Mucosa of stomach (tissue), 1 donor: ENCODE data around the gene FAS.
"Not testable (repeated sequence)": the region's sequence is repeated elsewhere in the genome, so short reads cannot be mapped to it uniquely, and the experiment has no call there.

Experiments used
- H3K27me3 ChIP-seq: one replicate; pipeline ENCODE4 v1.7.0; 2013; ENCODE audit warnings: mild to moderate bottlenecking, low read length; ENCODE audit not compliant: control insufficient read depth, insufficient read depth
- H3K36me3 ChIP-seq: one replicate; pipeline ENCODE4 v1.7.0; 2013; ENCODE audit warnings: low read length; ENCODE audit not compliant: control insufficient read depth, insufficient read depth
- H3K4me1 ChIP-seq: one replicate; pipeline ENCODE4 v1.7.0; 2013; ENCODE audit warnings: mild to moderate bottlenecking, low read length; ENCODE audit not compliant: control insufficient read depth, insufficient read depth
- H3K4me3 ChIP-seq: one replicate; pipeline ENCODE4 v1.7.0; 2013; ENCODE audit warnings: low read length
- H3K9ac ChIP-seq: one replicate; pipeline ENCODE4 v1.7.0; 2013; ENCODE audit warnings: mild to moderate bottlenecking, low read length, moderate library complexity
- H3K9me3 ChIP-seq: one replicate; pipeline ENCODE4 v1.7.0; 2013; ENCODE audit warnings: mild to moderate bottlenecking, low read length, moderate library complexity; ENCODE audit not compliant: control insufficient read depth
- donor health status: Pancreatic carcinoma.

FAS gene

GRCh38 chr10:88999625-89000024 is 9.0 kb downstream of the FAS start:
- Histone ChIP-seq H3K9me3 (no peaks in the 10 kb centered on the region), H3K27me3 (no peaks in the 10 kb centered on the region), H3K4me3 (no peak overlapping the region), H3K36me3 (no peaks in the 10 kb centered on the region), H3K9ac (no peak overlapping the region), H3K4me1 (peaks cover 9% of the 10 kb centered on the region)

- Histone ChIP-seq H3K9me3 (no peaks in the 10 kb centered on the region), H3K36me3 (no peaks in the 10 kb centered on the region), H3K4me3 (no peak overlapping the region), H3K9ac (no peak overlapping the region), H3K27me3 (no peaks in the 10 kb centered on the region), H3K4me1 (no peaks in the 10 kb centered on the region)
These were observed 10.6 kb downstream of the FAS start for GRCh38 chr10:89001024-89001728.

GRCh38 chr10:89001729-89002072 is 11.1 kb downstream of the FAS start:
- Histone ChIP-seq H3K27me3 (no peaks in the 10 kb centered on the region), H3K4me3 (no peak overlapping the region), H3K4me1 (no peaks in the 10 kb centered on the region), H3K9ac (no peak overlapping the region), H3K9me3 (no peaks in the 10 kb centered on the region), H3K36me3 (no peaks in the 10 kb centered on the region)

GRCh38 chr10:89002226-89002978 is 11.8 kb downstream of the FAS start:
- Histone ChIP-seq H3K9ac (no peak overlapping the region), H3K9me3 (no peaks in the 10 kb centered on the region), H3K4me1 (no peaks in the 10 kb centered on the region), H3K27me3 (no peaks in the 10 kb centered on the region), H3K36me3 (no peaks in the 10 kb centered on the region), H3K4me3 (no peak overlapping the region)

- no peaks in the 10 kb centered on the region for H3K27me3 ChIP-seq
- no peak overlapping the region for H3K9ac ChIP-seq
- no peaks in the 10 kb centered on the region for H3K4me1 ChIP-seq
- no peak overlapping the region for H3K4me3 ChIP-seq
- H3K9me3 ChIP-seq, result no peaks in the 10 kb centered on the region
- H3K36me3 ChIP-seq, result no peaks in the 10 kb centered on the region
These were observed 12.7 kb downstream of the FAS start for GRCh38 chr10:89003344-89003743.

- Histone ChIP-seq H3K9ac (no peak overlapping the region), H3K36me3 (no peaks in the 10 kb centered on the region), H3K9me3 (no peaks in the 10 kb centered on the region), H3K27me3 (no peaks in the 10 kb centered on the region), H3K4me1 (no peaks in the 10 kb centered on the region), H3K4me3 (no peak overlapping the region)
These were observed 16.7 kb downstream of the FAS start for GRCh38 chr10:89007129-89007893.

- not testable (repeated sequence) for H3K4me3 ChIP-seq, H3K36me3 ChIP-seq, H3K4me1 ChIP-seq, H3K9me3 ChIP-seq, H3K27me3 ChIP-seq, H3K9ac ChIP-seq
These were observed 28.2 kb downstream of the FAS start for GRCh38 chr10:89018700-89019346.

- no peak overlapping the region for H3K9ac ChIP-seq
- H3K9me3 ChIP-seq, result no peaks in the 10 kb centered on the region
- H3K27me3 ChIP-seq, result no peaks in the 10 kb centered on the region
- no peaks in the 10 kb centered on the region for H3K36me3 ChIP-seq
- no peak overlapping the region for H3K4me3 ChIP-seq
- H3K4me1 ChIP-seq, result no peaks in the 10 kb centered on the region
These were observed 29.1 kb downstream of the FAS start for GRCh38 chr10:89019569-89020327.

- not testable (repeated sequence) for H3K9me3 ChIP-seq, H3K9ac ChIP-seq, H3K27me3 ChIP-seq, H3K36me3 ChIP-seq, H3K4me1 ChIP-seq, H3K4me3 ChIP-seq
These were observed 30.9 kb downstream of the FAS start for GRCh38 chr10:89021526-89021925.

- Histone ChIP-seq H3K27me3 (no peaks in the 10 kb centered on the region), H3K9ac (no peak overlapping the region), H3K36me3 (no peaks in the 10 kb centered on the region), H3K9me3 (no peaks in the 10 kb centered on the region), H3K4me3 (no peak overlapping the region), H3K4me1 (no peaks in the 10 kb centered on the region)
These were observed 32.1 kb downstream of the FAS start for GRCh38 chr10:89022734-89023133.

- Histone ChIP-seq H3K9me3 (no peaks in the 10 kb centered on the region), H3K9ac (no peak overlapping the region), H3K27me3 (no peaks in the 10 kb centered on the region), H3K4me3 (no peak overlapping the region), H3K4me1 (no peaks in the 10 kb centered on the region), H3K36me3 (no peaks in the 10 kb centered on the region)
These were observed 34.9 kb downstream of the FAS start for GRCh38 chr10:89025453-89025852.
